IPS-11a (cell line): ENCODE results near the gene GCAT.

Source experiments
- H3K4me3 ChIP-seq: one replicate; pipeline ENCODE4 v1.5.1; 2013; ENCODE audit warnings: low read depth, low read length, control low read depth

GCAT gene

DNA sequence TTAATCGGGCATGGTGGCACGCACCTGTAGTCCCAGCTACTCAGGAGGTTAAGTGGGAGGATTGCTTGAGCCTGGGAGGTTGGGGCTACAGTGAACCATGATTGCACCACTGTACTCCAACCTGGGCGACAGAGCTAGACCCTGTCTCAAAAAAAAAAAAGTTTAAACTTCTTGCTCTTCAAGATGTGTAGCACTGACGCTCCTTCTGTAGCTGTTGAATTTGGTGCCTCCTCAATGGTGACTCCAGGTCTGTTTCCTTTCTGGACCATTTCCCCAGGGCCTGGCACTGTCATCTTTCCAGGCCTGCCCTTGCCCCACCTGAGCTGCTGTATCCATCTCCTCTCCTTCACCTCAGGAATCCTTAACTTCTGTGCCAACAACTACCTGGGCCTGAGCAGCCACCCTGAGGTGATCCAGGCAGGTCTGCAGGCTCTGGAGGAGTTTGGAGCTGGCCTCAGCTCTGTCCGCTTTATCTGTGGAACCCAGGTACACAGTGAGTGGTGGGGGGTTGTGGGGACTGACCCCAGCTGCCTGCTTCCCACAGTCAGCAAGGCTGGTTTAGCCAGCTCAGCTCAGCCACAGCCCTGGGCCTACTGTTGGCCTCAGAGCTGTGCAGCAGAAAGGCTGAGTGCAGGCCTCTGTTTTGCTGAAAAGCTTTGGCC, 2.1 kb downstream of the GCAT start:
- H3K4me3 ChIP-seq: no peak overlapping the region

GRCh38 chr22:37811867-37812266, 4.1 kb downstream of the GCAT start:
- H3K4me3 ChIP-seq: no peak overlapping the region

GRCh38 chr22:37812869-37813678, 5.3 kb downstream of the GCAT start:
- H3K4me3 ChIP-seq: no peak overlapping the region

GRCh38 chr22:37815593-37815992, 7.9 kb downstream of the GCAT start:
- no peak overlapping the region for H3K4me3 ChIP-seq

DNA sequence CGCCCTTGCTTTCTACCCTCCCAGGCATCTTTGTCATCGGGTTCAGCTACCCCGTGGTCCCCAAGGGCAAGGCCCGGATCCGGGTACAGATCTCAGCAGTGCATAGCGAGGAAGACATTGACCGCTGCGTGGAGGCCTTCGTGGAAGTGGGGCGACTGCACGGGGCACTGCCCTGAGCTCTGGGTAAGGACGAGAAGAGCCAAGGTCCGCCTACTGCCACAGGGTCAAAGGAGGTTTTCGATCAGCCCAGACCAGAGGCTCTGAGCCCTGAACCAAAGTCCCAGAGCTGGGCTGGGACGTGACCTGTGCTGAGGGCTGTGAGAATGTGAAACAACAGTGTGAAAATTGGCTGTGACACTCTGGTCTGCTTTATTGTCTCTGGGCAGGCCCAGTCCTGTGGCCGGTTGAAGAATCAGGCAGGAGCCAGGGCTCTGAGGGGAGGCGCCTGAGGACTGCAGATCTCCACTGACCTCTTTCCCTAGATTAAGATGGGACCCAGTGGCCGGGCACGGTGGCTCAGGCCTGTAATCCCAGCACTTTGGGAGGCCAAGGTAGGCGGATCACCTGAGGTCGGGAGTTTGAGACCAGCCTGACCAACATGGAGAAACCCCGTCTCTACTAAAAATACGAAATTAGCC, 8.9 kb downstream of the GCAT start:
- H3K4me3 ChIP-seq: no peak overlapping the region

DNA sequence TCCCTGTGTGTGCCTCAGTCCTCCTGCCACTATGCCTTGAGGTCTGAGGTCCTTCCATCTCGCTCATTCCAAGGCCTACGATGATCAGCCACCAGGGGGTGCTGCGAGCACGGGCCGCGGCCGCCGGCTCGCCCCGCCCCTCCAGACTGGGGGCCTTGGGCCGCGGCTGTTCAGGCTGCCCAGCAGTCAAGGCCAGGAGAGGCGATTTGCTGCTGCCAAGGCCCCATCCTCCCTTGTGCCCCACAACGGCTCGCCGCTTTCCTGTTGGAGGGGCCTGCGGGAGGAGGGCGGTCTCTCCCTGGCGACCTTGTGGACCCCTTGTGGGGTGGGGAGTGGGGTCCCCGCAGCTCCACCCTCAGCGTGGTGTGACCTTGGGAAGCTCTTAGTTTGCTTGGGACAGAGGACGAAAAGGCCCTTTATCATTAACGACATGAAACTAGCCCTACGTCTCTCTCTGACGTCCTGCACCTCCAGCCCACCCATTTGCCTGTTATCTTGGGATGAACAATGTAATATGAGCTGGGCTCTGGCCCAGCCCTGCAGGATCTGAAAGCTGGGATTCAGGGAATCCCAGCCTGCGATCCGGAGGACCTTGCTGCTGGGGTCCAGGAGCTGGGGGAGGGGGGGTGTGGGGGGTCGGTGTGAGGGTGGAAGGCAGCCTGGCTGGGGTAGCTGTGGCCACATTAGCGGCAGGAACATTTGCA, 10.1 kb downstream of the GCAT start:
- peak overlapping the region; percentile 30 for H3K4me3 ChIP-seq

DNA sequence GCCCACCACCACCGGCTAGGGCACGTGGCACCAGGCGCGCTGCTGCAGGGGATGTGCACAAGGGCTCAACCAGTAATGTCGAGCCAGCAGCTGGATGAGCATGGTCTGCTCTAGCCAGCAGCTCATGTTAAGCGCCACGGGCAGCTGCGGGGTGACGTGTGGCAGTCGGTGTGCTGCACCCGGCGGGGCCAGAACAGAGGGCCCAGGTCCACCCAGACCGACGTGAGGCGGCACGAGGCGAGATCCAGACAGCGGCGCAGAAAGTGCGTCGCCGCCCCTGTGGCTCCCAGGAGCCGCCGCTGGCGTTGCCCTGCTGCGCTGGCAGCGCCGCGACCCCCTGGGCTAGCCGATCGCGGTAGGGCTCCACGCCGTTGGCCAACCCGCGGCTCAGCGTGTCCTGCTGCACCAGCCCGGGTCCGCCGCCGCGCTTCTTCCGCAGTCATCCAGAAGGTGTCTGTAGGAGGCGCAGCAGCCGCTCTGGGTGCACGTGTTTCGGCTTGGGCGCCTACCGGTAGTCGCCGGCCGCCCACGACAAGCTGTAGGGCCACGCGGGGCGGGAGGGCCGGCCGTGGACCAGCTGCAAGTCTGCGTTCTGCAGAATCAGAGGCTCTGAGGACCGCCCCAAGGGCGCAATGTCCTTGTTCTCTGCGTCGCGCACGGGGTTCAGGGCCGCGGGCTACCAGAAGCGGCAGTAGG, 10.8 kb downstream of the GCAT start:
- peak overlapping the region; percentile 17 for H3K4me3 ChIP-seq

GRCh38 chr22:37819105-37819433, 11.3 kb downstream of the GCAT start:
- no peak overlapping the region for H3K4me3 ChIP-seq

DNA sequence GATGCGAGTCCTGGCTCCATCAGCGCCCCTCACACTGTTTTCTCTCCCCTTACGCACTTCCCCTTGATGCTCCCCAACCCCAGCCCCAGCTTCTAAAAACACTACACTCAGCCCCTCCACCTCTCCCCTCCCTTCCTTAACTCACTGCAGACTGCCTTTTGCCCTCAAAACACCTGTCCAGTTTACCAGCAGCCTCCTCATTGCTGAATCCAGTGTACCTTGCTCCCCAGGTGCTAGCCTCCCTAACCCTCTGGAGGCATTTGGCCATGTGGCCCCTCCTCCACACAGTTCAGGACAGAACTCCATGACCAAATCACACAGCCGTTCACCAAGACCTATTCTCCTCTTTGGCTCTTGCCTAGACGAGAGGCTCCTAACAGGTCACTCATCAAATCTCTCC, 12.6 kb downstream of the GCAT start:
- H3K4me3 ChIP-seq: no peak overlapping the region

DNA sequence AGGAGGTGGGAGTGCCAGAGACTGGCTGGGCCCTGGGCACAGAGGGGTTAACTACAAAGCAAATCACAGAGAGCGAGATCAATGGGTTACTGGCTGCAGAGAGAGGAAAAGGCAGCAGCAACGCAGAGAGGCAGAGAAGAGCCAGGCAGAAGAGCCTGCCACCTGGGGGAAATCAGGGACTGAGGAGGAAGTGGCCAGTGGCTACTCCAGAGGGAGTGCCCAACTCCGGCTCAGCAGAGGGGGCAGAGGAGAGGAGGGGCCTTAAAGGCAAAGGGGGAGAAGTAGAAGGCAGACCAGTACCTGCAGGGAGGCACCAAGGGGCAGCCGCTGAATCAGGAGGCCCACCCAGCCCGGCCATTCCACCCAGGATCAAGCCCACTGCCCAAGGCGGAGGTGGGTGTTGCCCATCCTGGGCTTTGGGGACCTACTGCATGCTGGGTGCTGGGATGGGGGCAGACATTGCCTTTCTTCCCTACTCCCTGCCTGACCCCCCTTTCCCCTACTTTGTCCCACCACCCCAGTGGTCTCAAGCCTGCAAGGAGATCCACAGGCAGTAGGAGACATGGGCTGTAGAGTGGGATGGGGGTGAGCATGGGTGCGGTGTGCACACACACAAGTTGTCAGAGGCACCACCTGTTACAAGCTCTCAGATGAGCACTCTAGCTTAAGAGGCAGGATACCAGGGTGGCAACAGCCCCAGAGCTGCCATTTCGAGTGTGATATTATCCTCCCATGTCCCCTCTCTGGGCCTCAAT, 14.5 kb downstream of the GCAT start:
- H3K4me3 ChIP-seq: no peak overlapping the region

GRCh38 chr22:37823134-37823985, 15.6 kb downstream of the GCAT start, which contains the start of gene GALR3:
Gene GALR3, plus strand, starts transcription at chr22:37823382. Its CDS starts 25 bp downstream, at chr22:37823407.
- no peak within 1 kb of the TSS for H3K4me3 ChIP-seq

DNA sequence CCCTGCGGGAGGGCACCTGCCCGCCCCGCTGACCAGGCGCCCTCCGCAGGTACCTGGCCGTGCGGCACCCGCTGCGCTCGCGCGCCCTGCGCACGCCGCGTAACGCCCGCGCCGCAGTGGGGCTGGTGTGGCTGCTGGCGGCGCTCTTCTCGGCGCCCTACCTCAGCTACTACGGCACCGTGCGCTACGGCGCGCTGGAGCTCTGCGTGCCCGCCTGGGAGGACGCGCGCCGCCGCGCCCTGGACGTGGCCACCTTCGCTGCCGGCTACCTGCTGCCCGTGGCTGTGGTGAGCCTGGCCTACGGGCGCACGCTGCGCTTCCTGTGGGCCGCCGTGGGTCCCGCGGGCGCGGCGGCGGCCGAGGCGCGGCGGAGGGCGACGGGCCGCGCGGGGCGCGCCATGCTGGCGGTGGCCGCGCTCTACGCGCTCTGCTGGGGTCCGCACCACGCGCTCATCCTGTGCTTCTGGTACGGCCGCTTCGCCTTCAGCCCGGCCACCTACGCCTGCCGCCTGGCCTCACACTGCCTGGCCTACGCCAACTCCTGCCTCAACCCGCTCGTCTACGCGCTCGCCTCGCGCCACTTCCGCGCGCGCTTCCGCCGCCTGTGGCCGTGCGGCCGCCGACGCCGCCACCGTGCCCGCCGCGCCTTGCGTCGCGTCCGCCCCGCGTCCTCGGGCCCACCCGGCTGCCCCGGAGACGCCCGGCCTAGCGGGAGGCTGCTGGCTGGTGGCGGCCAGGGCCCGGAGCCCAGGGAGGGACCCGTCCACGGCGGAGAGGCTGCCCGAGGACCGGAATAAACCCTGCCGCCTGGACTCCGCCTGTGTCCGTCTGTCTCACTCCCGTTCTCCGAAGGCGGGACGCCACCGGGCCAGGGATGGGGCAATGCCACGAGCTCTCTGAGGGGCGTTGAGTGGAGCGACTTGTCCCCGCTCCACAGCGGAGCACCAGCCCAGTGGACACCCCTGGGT, 17.2 kb downstream of the GCAT start:
- H3K4me3 ChIP-seq: peak overlapping the region; percentile 41

DNA sequence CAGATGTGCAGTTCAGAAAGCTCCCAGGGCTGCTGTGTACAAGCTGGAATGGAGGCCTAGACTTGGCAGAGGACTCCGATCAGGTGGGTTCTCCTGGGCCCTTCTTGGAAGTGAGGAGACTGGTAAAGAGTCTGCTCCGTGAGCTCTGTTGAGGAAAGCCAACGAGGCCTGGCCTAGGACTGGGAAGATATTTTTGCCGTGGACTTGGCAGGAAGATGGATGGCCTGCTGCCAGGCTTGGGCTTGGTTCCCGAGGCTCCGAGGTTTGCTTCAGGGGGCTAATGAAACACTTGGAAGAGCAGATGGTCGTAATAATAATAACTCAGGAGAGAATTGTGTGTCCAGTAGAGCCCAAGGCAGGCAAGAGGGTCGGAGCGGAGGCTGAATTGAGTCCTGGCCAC, 19.3 kb downstream of the GCAT start:
- no peak overlapping the region for H3K4me3 ChIP-seq

DNA sequence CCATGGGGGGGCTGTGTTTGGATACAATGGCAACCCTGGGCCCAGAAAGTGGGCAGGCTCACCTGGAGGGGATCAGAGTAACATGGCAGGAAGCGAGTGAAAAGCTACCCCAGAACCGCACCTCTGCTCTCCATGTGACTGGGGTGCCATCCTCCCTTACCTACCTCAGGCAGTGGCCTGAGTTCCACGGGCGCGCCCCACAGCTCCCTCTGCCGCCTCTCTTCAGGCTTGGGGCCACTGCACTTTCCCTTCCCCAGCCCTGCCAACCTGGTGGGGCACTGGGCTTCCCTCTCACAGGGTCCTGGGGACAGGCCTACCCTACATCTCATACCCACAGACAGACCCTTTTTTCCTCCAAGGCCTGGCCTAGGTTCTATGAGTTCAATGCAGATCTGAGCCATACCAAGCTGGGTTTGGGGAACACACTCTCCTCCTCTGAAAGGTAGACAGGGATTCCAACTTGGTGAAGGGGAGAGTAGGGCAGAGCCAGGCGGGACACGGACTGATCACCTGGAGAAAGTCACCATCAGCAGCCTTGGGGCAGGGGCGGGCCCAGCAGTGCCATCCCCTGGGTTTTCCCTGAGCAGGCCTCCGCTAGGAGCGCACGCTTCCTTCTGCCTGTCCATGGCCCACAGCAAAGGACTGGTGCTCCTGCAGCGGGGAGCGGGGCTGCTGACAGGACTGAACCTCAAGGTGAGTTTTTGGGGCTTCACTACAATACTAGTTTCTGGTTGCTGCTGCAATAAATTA, 22.5 kb downstream of the GCAT start:
- no peak overlapping the region for H3K4me3 ChIP-seq

- no peak overlapping the region for H3K4me3 ChIP-seq
Measured at GRCh38 chr22:37831472-37831871, 23.7 kb downstream of the GCAT start.

DNA sequence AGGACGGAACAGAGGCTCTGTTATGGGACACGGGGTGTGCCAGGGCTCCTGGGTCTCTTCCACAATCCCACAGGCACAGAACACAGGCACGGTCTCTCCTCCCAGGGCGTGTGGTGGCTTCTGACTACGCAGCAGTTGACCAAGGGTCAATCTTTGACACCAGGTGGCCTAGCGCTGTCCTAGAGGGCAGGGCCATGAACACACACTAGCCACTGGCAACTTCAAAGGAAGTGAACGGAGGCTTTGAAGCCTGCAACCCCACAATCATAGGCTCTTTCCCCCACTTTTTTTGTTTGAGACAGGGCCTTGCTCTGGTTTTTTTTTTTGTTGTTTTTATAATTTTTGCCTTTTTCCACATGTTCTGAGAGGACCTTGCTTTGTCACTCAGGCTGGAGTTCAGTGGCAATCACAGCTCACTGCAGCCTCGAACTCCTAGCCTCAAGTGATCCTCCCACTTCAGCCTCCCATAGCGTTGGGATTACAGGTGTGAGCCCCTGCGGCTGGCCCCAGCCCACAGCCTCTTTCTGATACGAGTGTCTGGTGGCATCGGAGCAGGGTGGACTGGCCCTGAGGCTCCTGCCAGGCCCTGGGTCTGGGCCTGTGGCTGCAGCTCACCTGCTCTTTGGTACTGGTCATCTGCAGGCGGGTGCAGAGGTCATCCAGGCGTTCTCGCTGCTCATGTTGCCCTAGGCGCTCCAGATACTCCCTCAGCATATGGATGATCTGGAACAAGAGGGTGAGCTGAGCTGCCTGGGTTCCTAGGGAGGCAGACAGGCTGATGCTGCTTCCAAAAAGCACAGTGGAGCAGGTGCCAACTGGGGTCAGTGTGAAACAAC, 24.5 kb downstream of the GCAT start:
- H3K4me3 ChIP-seq: no peak overlapping the region
